Subcutaneous abdominal adipose tissue (tissue), 5 donors: ENCODE measurements around the gene MACF1.

Experiments used
- H3K27ac ChIP-seq: one replicate; pipeline ENCODE4 v1.7.0; 2013; ENCODE audit warnings: low read depth, mild to moderate bottlenecking, inconsistent platforms, low read length, moderate library complexity
- H3K27me3 ChIP-seq, 5 donors: one replicate each; pipeline ENCODE4 v1.7.0; 2013; ENCODE audit warnings: low read length in 5 of 5, inconsistent platforms in 1 of 5; ENCODE audit not compliant: control insufficient read depth in 5 of 5, insufficient read depth in 4 of 5
- H3K36me3 ChIP-seq, 5 donors: one replicate each; pipeline ENCODE4 v1.7.0; 2013; ENCODE audit warnings: low read length in 5 of 5; ENCODE audit not compliant: control insufficient read depth in 5 of 5, insufficient read depth in 5 of 5
- H3K4me1 ChIP-seq, 5 donors: one replicate each; pipeline ENCODE4 v1.7.0; 2013; ENCODE audit warnings: low read length in 5 of 5, mild to moderate bottlenecking in 3 of 5, moderate library complexity in 1 of 5; ENCODE audit not compliant: control insufficient read depth in 5 of 5, insufficient read depth in 5 of 5
- H3K4me3 ChIP-seq, 5 donors: one replicate each; pipeline ENCODE4 v1.7.0; 2013; ENCODE audit warnings: low read length in 5 of 5, low read depth in 1 of 5
- H3K9ac ChIP-seq, 5 donors: one replicate each; pipeline ENCODE4 v1.7.0; 2013; ENCODE audit warnings: low read length in 5 of 5, mild to moderate bottlenecking in 4 of 5, moderate library complexity in 3 of 5
- H3K9me3 ChIP-seq, 5 donors: one replicate each; pipeline ENCODE4 v1.7.0; 2013; ENCODE audit warnings: low read length in 5 of 5; ENCODE audit not compliant: control insufficient read depth in 5 of 5
- donor health status: healthy.
- donor health status: healthy.
- donor health status: healthy.
- donor health status: healthy.
- donor health status: healthy.

The MACF1 gene

DNA sequence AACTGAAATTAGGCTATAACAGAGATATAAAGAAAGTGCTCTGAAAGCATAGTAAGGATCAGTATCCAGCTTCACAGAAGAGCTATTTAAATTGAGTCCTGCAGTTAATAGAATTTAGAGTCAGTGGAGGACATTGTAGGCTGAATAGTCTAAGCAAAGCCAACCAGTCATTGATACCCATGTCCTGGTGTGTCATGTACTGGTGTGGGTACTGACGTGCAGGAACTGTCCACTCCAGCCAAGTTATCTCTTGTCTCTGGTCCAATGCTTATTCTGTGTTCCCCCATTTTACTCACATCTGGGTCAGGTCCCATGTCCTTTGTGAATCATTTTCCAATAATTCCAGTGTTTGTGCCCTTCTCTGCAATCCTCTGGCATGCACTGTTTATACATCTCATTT is 90.0 kb downstream of the MACF1 start:
- Histone ChIP-seq H3K27ac (no peak overlapping the region), H3K36me3 (peaks cover 49 to 70% (median 57%) of the 10 kb centered on the region in 5 donors), H3K9me3 (no peaks in the 10 kb centered on the region), H3K9ac (no peak overlapping the region), H3K4me1 (peaks cover 0 to 4% (median 0%) of the 10 kb centered on the region in 5 donors), H3K27me3 (no peaks in the 10 kb centered on the region), H3K4me3 (no peak overlapping the region)

DNA sequence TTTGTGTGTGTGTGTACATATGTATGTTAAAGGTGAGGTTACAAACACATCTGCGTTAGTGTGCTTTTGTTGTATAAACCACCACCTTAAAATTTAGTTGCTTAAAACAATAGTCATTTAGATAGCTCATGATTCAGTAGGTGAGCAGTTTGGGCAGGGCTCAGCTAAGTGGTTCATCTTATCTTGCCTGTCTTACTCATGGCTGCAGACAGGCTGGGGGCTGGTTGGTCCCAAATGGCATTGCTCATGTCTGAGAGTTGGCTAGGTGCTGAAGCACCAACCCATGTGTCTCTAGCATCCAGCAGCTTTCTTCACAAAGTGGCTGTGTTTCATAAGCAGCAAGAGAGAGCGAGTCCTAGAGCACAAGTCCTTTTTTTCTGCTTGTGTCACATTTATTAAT is 91.4 kb downstream of the MACF1 start:
- Histone ChIP-seq H3K27me3 (no peaks in the 10 kb centered on the region), H3K27ac (no peak overlapping the region), H3K4me1 (peaks cover 0 to 4% (median 0%) of the 10 kb centered on the region in 5 donors), H3K9ac (no peak overlapping the region), H3K4me3 (no peak overlapping the region), H3K9me3 (no peaks in the 10 kb centered on the region), H3K36me3 (peaks cover 60 to 82% (median 65%) of the 10 kb centered on the region in 5 donors)

DNA sequence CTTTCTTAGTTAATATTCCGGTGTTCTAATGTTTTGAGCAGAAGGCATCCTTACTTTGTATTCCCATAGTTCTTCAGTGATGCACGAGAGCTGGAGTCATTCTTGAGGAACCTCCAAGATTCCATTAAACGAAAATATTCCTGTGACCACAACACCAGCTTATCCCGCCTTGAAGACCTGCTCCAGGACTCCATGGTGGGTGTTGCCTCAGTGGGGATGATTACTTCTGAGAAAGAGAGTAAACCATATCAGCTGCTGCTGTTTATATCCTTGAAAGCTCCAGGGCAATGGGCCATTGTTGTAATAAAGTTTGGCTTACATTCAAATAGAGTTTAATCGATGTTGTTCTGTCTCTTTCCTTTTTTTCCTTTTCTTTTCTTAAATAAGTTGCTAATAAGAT is 93.1 kb downstream of the MACF1 start:
- Histone ChIP-seq H3K9me3 (no peaks in the 10 kb centered on the region), H3K36me3 (peaks cover 58 to 84% (median 65%) of the 10 kb centered on the region in 5 donors), H3K27me3 (no peaks in the 10 kb centered on the region), H3K4me3 (no peak overlapping the region), H3K27ac (no peak overlapping the region), H3K9ac (no peak overlapping the region), H3K4me1 (peaks cover 0 to 4% (median 0%) of the 10 kb centered on the region in 5 donors)

DNA sequence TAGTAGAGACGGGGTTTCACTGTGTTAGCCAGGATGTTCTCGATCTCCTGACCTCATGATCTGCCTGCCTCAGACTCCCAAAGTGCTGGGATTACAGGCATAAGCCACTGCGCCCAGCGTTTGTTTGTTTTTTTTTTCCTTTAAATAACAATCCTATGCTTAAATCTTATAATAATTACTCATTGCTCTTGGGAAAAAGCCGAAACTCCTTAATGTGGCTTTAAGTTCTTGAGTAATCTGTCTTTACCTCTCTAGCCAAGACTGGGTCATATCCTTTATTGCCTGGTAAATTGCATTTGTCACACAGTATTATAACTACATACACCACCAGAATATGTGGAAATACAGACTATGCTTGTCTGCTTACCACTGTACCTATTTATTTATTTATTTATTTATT is 97.1 kb downstream of the MACF1 start:
- Histone ChIP-seq H3K27ac (no peak overlapping the region), H3K36me3 (peaks cover 39 to 67% (median 53%) of the 10 kb centered on the region in 5 donors), H3K9me3 (peaks cover 0 to 4% (median 0%) of the 10 kb centered on the region in 5 donors), H3K4me1 (peaks cover 0 to 4% (median 0%) of the 10 kb centered on the region in 5 donors), H3K27me3 (no peaks in the 10 kb centered on the region), H3K9ac (no peak overlapping the region), H3K4me3 (no peak overlapping the region)

DNA sequence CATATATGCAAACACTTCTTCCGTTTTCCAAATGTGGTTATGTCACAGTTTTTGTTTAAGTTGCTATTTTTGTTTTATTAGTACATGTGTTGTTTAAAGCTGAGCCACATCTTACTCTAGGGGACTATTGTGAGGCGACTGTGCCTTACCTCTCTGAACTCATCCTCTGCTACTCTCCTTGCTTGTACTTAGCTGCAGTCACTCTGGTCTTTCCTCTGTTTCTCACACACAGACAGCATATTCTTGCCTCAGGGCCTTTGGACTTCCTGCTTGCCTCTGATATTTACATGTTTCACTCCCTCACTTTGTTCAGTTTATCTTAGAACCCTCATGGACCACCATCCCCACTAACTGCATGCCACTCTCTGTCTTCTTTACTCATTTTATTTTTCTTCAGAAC is 101.1 kb downstream of the MACF1 start:
- no peaks in the 10 kb centered on the region for H3K27me3 ChIP-seq
- H3K9ac ChIP-seq: no peak overlapping the region
- H3K36me3 ChIP-seq: peaks cover 30 to 61% (median 46%) of the 10 kb centered on the region in 5 donors
- no peak overlapping the region for H3K4me3 ChIP-seq
- no peaks in the 10 kb centered on the region for H3K4me1 ChIP-seq
- H3K27ac ChIP-seq: no peak overlapping the region
- peaks cover 0 to 4% (median 0%) of the 10 kb centered on the region in 5 donors for H3K9me3 ChIP-seq

- Histone ChIP-seq H3K4me3 (no peak overlapping the region), H3K27ac (no peak overlapping the region), H3K27me3 (no peaks in the 10 kb centered on the region), H3K36me3 (peaks cover 42 to 61% (median 48%) of the 10 kb centered on the region in 5 donors), H3K4me1 (no peaks in the 10 kb centered on the region), H3K9me3 (no peaks in the 10 kb centered on the region), H3K9ac (no peak overlapping the region)
Measured at GRCh38 chr1:39310015-39310414, 105.5 kb downstream of the MACF1 start.

GRCh38 chr1:39310691-39311090 is 106.2 kb downstream of the MACF1 start:
- no peaks in the 10 kb centered on the region for H3K9me3 ChIP-seq
- no peaks in the 10 kb centered on the region for H3K4me1 ChIP-seq
- H3K27ac ChIP-seq: no peak overlapping the region
- H3K36me3 ChIP-seq: peaks cover 46 to 64% (median 50%) of the 10 kb centered on the region in 5 donors
- no peak overlapping the region for H3K4me3 ChIP-seq
- H3K27me3 ChIP-seq: no peaks in the 10 kb centered on the region
- no peak overlapping the region for H3K9ac ChIP-seq

- Histone ChIP-seq H3K9ac (no peak overlapping the region), H3K4me1 (peaks cover 0 to 10% (median 0%) of the 10 kb centered on the region in 5 donors), H3K27me3 (no peaks in the 10 kb centered on the region), H3K27ac (peak overlapping the region; percentile 59), H3K36me3 (peaks cover 68 to 89% (median 70%) of the 10 kb centered on the region in 5 donors), H3K9me3 (no peaks in the 10 kb centered on the region), H3K4me3 (no peak overlapping the region)
Measured at GRCh38 chr1:39317111-39317510, 112.6 kb downstream of the MACF1 start.

DNA sequence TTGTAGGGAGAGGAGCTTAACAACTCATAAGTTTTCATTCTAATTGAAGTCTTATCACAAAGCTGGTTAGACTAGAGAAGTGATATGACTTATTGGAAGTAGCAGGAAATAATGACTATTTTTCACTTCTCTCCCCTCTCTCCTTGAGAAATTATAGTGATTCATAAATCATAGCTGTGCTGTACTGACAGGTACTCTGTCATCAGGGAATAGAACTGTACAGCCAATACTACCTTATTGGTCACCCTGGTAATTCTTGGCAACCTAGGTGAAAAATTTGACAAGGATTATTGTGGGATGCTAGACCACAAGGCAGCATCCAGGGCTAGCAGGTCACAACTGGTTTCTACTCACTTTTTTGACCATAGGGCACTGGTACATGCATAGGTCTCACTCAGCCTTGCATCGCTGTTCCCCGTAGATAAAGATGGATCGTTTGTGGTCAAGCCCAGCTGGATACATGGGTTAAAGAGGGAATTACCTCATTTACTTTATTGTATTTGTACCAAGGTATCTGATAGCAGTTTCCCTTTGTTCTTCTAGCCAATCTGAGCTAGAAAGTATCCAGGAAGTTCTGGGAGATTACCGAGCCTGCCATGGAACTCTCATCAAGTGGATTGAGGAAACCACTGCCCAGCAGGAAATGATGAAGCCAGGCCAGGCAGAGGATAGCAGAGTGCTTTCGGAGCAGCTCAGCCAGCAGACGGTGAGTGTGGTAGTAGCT is 113.6 kb downstream of the MACF1 start:
- H3K9ac ChIP-seq: peak overlapping the region in 2 of 5 donors; percentile 35 to 51
- peaks cover 66 to 90% (median 69%) of the 10 kb centered on the region in 5 donors for H3K36me3 ChIP-seq
- H3K9me3 ChIP-seq: no peaks in the 10 kb centered on the region
- H3K4me3 ChIP-seq: peak overlapping the region in 1 of 5 donors; percentile 24
- no peaks in the 10 kb centered on the region for H3K27me3 ChIP-seq
- H3K4me1 ChIP-seq: peaks cover 0 to 10% (median 0%) of the 10 kb centered on the region in 5 donors
- H3K27ac ChIP-seq: peak overlapping the region; percentile 59

DNA sequence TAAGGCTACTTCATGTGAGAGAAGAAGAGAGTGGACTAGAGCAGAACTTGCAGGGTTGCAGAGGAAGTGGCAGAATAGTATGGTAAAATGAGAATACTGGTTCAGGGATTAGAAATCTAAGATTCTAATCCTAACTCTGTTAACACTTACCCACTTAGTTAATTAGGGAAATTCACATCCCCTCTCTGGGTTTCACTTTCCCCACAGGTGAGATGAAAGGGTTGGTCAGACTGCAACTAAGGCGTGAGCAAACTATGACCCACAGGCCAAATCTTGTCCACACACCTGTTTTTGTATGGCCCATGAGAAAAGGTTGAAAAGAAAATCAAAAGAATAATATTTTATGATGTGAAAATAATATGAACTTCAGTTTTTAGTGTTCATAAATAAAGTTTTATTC is 117.5 kb downstream of the MACF1 start:
- Histone ChIP-seq H3K9me3 (no peaks in the 10 kb centered on the region), H3K4me1 (peaks cover 0 to 10% (median 0%) of the 10 kb centered on the region in 5 donors), H3K36me3 (peaks cover 69 to 94% (median 77%) of the 10 kb centered on the region in 5 donors), H3K27me3 (no peaks in the 10 kb centered on the region), H3K9ac (no peak overlapping the region), H3K27ac (no peak overlapping the region), H3K4me3 (no peak overlapping the region)
